Kidney (tissue), 14 donors: ENCODE data around the gene HS1BP3. TPM values are rescaled to one million over a fixed set of nuclear protein-coding genes. Genes with fewer than 3 reads are reported as not detected.

Experiments
- DNase-seq, 5 donors: peaks; one replicate each; pipeline ENCODE4 v3.0.0-alpha.2; 2013 to 2020
- FAIRE-seq: peaks from 2 replicates; lab custom pipeline; 2012; peaks lifted over from hg19 to GRCh38; lab: Jason Lieb, UNC
- H3K27ac ChIP-seq, 2 donors: one replicate each; pipeline ENCODE4 v1.7.0; 2013; ENCODE audit warnings: low read depth in 2 of 2, low read length in 2 of 2, inconsistent platforms in 1 of 2
- H3K27me3 ChIP-seq: one replicate; pipeline ENCODE4 v1.7.1; 2013; ENCODE audit warnings: low read length, inconsistent platforms; ENCODE audit not compliant: control insufficient read depth, insufficient read depth
- H3K36me3 ChIP-seq, 3 donors: one replicate each; pipeline versions ENCODE4 v1.7.0 to v1.7.1; 2013; ENCODE audit warnings: low read length in 3 of 3, control low read depth in 1 of 3, inconsistent platforms in 1 of 3; ENCODE audit not compliant: insufficient read depth in 3 of 3, control insufficient read depth in 2 of 3
- H3K4me1 ChIP-seq, 3 donors: one replicate each; pipeline versions ENCODE4 v1.7.0 to v1.7.1; 2013; ENCODE audit warnings: low read length in 3 of 3, inconsistent platforms in 1 of 3, low read depth in 1 of 3; ENCODE audit not compliant: control insufficient read depth in 2 of 3, insufficient read depth in 2 of 3
- H3K4me3 ChIP-seq, 3 donors: one replicate each; pipeline versions ENCODE4 v1.7.0 to v1.8.1; 2013; ENCODE audit warnings: low read length in 3 of 3, control low read depth in 1 of 3, inconsistent platforms in 1 of 3
- H3K9ac ChIP-seq, 3 donors: one replicate each; pipeline versions ENCODE4 v1.7.0 to v1.7.1; 2013; ENCODE audit warnings: low read length in 3 of 3, control low read depth in 1 of 3, inconsistent platforms in 1 of 3
- H3K9me3 ChIP-seq, 3 donors: one replicate each; pipeline versions ENCODE4 v1.7.0 to v1.7.1; 2013; ENCODE audit warnings: low read length in 3 of 3, control low read depth in 1 of 3, inconsistent platforms in 1 of 3; ENCODE audit not compliant: control insufficient read depth in 2 of 3, insufficient read depth in 1 of 3
- intact Hi-C: fragments of 100-400 bp; cut with DNase I; formaldehyde crosslinking; loops from one replicate; pipeline ENCODE4 v1.11.1; 2022
- polyA plus RNA-seq: library from polyadenylated mRNA; stranded (reverse); fragments of 350-450 nt; fragmentation: Illumina TruSeq; extraction: RNeasy Lipid Tissue Mini Kit (QIAGEN cat#74804); gene quantifications from one replicate; pipeline ENCODE4 v1.2.3, GENCODE V29; 2014; ENCODE audit warnings: low read depth, low replicate concordance; ENCODE audit not compliant: insufficient read depth
- total RNA-seq: library from RNA; stranded (reverse); fragmentation: NEBNext Ultra II Directional; extraction: Animal tissue kit (Norgen Biotek cat#: 25700); gene quantifications from one replicate; pipeline ENCODE4 v1.2.1, GENCODE V29; 2021
- TF ChIP-seq, protein P1 (sequence below): IDR thresholded peaks from 3 replicates; pipeline ENCODE4 v1.5.1; 2012; ENCODE audit warnings: mild to moderate bottlenecking, moderate library complexity, borderline replicate concordance; ENCODE audit not compliant: insufficient read depth; ENCODE audit errors: extremely low read depth
- donor health status: control.
- donor health status: control.
- donor health status: control.
- donor health status: control.
- donor health status: control.
- donor health status: DM: yes; HTN: yes; CAD: no.
- donor health status: Normal renal cell carcinoma (clear cell type).

The HS1BP3 gene
- total and polyA plus RNA-seq, 2 donors from 2014 or later: 35.5 to 37.5 TPM

DNA sequence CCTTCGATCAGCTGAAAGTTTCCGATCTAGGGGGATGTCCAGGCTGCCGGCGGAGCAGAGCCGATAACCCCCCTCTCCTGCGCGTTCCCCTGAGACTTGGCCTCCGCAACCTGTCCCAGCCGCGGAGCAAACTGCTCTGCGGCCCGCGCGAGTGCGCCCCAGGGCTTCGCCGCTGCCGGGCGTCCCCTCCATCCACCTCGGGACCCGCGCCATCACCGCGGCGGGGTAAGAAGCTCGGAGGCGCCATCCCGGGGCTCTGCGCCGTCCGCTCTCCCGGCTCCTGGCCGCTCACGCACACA is 15.1 kb upstream of the HS1BP3 start:
- Histone ChIP-seq H3K4me1 (peaks cover 0 to 24% (median 13%) of the 10 kb centered on the region in 3 donors), H3K27ac (peak overlapping the region; percentile 77 to 78), H3K36me3 (no peaks in the 10 kb centered on the region), H3K27me3 (peaks cover 50% of the 10 kb centered on the region), H3K9me3 (no peaks in the 10 kb centered on the region), H3K9ac (peak overlapping the region in 2 of 3 donors; percentile 73), H3K4me3 (peak overlapping the region; percentile 11 to 67 (median 61))
- TF ChIP-seq, protein P1, sequence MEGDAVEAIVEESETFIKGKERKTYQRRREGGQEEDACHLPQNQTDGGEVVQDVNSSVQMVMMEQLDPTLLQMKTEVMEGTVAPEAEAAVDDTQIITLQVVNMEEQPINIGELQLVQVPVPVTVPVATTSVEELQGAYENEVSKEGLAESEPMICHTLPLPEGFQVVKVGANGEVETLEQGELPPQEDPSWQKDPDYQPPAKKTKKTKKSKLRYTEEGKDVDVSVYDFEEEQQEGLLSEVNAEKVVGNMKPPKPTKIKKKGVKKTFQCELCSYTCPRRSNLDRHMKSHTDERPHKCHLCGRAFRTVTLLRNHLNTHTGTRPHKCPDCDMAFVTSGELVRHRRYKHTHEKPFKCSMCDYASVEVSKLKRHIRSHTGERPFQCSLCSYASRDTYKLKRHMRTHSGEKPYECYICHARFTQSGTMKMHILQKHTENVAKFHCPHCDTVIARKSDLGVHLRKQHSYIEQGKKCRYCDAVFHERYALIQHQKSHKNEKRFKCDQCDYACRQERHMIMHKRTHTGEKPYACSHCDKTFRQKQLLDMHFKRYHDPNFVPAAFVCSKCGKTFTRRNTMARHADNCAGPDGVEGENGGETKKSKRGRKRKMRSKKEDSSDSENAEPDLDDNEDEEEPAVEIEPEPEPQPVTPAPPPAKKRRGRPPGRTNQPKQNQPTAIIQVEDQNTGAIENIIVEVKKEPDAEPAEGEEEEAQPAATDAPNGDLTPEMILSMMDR: no peak
- peak in 2 of 5 donors; percentile 26 to 46 for DNase-seq
- no peak for FAIRE-seq
- intact Hi-C loops: no loop called here

DNA sequence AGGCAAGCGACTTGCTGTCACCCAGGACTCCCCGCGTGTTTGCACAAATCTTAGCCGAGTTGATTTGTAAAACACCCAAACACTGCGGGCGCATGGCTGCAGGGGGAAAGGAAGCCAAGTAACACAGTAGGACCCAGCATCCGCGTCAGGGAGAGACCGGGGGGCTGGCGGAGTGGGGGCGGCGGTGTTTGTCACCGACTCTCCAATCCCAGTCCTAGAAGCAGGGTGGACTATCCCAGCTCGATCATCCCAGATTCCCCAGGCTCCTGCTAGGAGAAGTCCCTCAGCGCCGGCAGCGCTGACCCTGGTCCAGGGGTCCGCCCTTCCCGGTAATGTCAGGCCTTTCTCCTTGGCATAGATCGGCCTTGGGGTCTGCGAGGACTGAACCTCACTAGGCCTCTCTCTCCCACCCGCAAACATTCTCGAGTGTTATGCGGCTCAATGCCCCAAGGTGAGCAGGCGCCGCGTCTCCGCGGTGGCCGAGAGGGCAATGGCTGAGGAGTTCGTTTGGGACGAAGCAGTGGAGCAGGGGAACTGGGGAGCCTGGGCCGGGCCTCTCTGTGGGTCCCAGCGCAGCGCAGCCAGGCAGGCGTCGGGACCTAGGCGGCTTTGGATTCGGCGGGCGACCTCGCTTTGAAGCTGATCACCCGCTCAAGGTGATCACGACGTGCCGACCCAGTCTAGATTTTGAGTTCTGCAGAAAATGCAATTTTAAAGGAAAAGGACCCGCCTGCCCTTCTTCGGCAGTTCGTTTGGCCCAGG is 14.5 kb upstream of the HS1BP3 start:
- DNase-seq (peak in 3 of 5 donors; percentile 23 to 82 (median 61)), FAIRE-seq (no peak)
- TF ChIP-seq, protein P1: no peak
- H3K4me1 ChIP-seq: peaks cover 0 to 24% (median 13%) of the 10 kb centered on the region in 3 donors
- intact Hi-C loops: no loop called here
- H3K9ac ChIP-seq: peak overlapping the region in 2 of 3 donors; percentile 73
- H3K9me3 ChIP-seq: no peaks in the 10 kb centered on the region
- H3K27ac ChIP-seq: peak overlapping the region in 1 of 2 donors; percentile 77
- H3K36me3 ChIP-seq: no peaks in the 10 kb centered on the region
- H3K27me3 ChIP-seq: peaks cover 49% of the 10 kb centered on the region
- H3K4me3 ChIP-seq: peak overlapping the region; percentile 11 to 67 (median 61)

DNA sequence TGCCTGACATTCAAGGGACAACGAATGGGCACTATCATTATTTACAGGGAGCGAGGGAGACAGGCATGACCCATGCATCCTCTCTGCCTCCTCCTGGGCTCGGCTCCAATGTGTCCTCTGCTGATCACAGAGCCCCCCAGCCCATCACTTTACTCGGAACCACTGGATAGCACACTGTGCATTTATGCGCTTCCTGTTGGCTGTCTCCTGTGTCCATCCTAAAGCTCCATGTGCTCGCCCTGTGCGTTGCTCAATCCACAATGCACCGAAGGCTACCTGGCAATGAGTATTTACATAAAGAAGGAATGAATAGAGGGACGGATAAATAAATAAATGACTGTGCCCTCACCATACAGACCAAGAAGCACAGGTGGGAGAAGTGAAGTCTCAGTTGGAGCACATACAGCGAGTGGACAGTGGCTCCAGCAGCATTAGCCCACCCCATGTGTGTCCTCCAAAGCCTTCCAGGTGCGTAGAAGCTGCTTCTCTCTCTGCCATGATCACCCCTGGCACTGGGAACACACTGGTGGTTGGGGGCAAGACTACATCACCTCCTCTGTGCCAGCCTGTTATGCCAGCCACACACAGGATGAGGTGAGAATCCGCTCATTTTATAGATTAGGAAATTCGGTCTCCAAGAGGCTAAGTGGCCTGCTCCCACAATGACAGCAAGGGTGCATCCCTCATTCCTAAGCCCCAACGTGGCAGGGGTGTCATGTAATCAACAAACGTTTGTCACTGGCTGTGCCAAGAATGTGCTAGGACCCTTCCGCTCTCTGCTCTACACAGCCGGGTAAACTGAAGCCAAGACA is 13.7 kb upstream of the HS1BP3 start:
- Histone ChIP-seq H3K4me1 (peaks cover 0 to 24% (median 13%) of the 10 kb centered on the region in 3 donors), H3K9me3 (no peaks in the 10 kb centered on the region), H3K4me3 (peak overlapping the region in 1 of 3 donors; percentile 61), H3K9ac (no peak overlapping the region), H3K27ac (no peak overlapping the region), H3K36me3 (no peaks in the 10 kb centered on the region), H3K27me3 (peaks cover 44% of the 10 kb centered on the region)
- FAIRE-seq (no peak), DNase-seq (no peak)
- TF ChIP-seq, protein P1: no peak
- intact Hi-C loops: no loop called here
